Pancreas (tissue), 10 donors: ENCODE measurements around the gene FAM83F. TPM values are rescaled to one million over a fixed set of nuclear protein-coding genes. Genes with fewer than 3 reads are reported as not detected.

Experiments
- ATAC-seq, 4 donors: fragments of 200-7000 bp; cut with Tn5 transposase; one replicate each; pipeline versions ENCODE4 v1.8.0 to v1.9.1; 2020; ENCODE audit warnings: mild to moderate bottlenecking in 4 of 4, moderate library complexity in 4 of 4
- DNase-seq, 6 donors: peaks; one replicate each; pipeline ENCODE4 v3.0.0-alpha.2; 2020
- FAIRE-seq: peaks from 2 replicates; lab custom pipeline; 2012; peaks lifted over from hg19 to GRCh38; lab: Jason Lieb, UNC
- H3K27ac ChIP-seq, 4 donors: fragments of 200-600 bp; sonication (generic); 1 replicate in 3 of 4; 2 replicates in 1 of 4; pipeline versions ENCODE4 v1.5.0 to v1.8.0; 2020
- H3K27me3 ChIP-seq, 4 donors: fragments of 200-600 bp; one replicate each; pipeline ENCODE4 v1.8.0; 2021
- H3K36me3 ChIP-seq, 3 donors: fragments of 200-600 bp; sonication (generic) in 1 of 3; one replicate each; pipeline versions ENCODE4 v1.5.0 to v1.8.0; 2020 to 2021
- H3K4me1 ChIP-seq, 3 donors: fragments of 200-600 bp; one replicate each; pipeline ENCODE4 v1.8.0; 2021
- H3K4me3 ChIP-seq, 4 donors: fragments of 200-600 bp; sonication (generic) in 2 of 4; one replicate each; pipeline versions ENCODE4 v1.5.0 to v1.8.0; 2020 to 2021
- H3K9me3 ChIP-seq, 4 donors: fragments of 200-600 bp; one replicate each; pipeline ENCODE4 v1.8.0; 2021
- WGBS, 2 donors: extraction: QIAGEN DNeasy Blood & Tissue Kit; methylation state at CpG; one replicate each; pipeline ENCODE4 v1.1.7; 2013; 5-methylcytosine and 5-hydroxymethylcytosine counted together
- intact Hi-C, 3 donors: fragments of 100-400 bp; cut with DNase I; formaldehyde crosslinking; loops; one replicate each; pipeline versions ENCODE4 v1.11.1 to v1.14.2; 2022
- polyA plus RNA-seq, 2 donors: library from polyadenylated mRNA; stranded (reverse); fragments of 200-250 nt; gene quantifications; one replicate each; pipeline ENCODE4 v1.2.3, GENCODE V29; 2013
- total RNA-seq, 6 donors: library from RNA; stranded (reverse); fragmentation: NEBNext Ultra II Directional in 4 of 6; extraction: Animal tissue kit (Norgen Biotek cat#: 25700) in 4 of 6; gene quantifications; one replicate each; pipeline versions ENCODE4 v1.2.1 to v1.2.4, GENCODE V29; 2021 to 2023
- TF ChIP-seq, protein P1 (sequence below), 4 donors: fragments of 200-600 bp; sonication (generic) in 3 of 4; IDR thresholded peaks; one replicate each; pipeline versions ENCODE4 v1.5.0 to v1.8.0; 2021; ENCODE audit warnings: antibody characterized with exemption in 4 of 4
- donor health status: healthy with polysubstance abuse.
- donor health status: DM: no; HTN: no; CAD: no; lungs with moderate emphysema.
- donor health status: DM: no; HTN: no; CAD: no.
- donor health status: control.
- donor health status: control.
- donor health status: Bipolar disorder and iron deficiency.
- donor health status: DM: yes; HTN: yes; CAD: no.
- donor health status: DM: no; HTN: no; CAD: no.
- donor health status: DM: no; HTN: no; CAD: no.
- donor health status: DM: yes; HTN: yes; CAD: no.

Gene FAM83F
- total and polyA plus RNA-seq, 8 donors: 4.9 to 19.8 (median 15.5) TPM

GRCh38 chr22:40050258-40050657, 55.5 kb downstream of the FAM83F start:
- H3K36me3 ChIP-seq: no peaks in the 10 kb centered on the region
- TF ChIP-seq, protein P1, sequence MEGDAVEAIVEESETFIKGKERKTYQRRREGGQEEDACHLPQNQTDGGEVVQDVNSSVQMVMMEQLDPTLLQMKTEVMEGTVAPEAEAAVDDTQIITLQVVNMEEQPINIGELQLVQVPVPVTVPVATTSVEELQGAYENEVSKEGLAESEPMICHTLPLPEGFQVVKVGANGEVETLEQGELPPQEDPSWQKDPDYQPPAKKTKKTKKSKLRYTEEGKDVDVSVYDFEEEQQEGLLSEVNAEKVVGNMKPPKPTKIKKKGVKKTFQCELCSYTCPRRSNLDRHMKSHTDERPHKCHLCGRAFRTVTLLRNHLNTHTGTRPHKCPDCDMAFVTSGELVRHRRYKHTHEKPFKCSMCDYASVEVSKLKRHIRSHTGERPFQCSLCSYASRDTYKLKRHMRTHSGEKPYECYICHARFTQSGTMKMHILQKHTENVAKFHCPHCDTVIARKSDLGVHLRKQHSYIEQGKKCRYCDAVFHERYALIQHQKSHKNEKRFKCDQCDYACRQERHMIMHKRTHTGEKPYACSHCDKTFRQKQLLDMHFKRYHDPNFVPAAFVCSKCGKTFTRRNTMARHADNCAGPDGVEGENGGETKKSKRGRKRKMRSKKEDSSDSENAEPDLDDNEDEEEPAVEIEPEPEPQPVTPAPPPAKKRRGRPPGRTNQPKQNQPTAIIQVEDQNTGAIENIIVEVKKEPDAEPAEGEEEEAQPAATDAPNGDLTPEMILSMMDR (IDR thresholded peaks at IDR 0.05): no peak
- intact Hi-C loops: no loop called here
- H3K4me3 ChIP-seq: no peak overlapping the region
- no peaks in the 10 kb centered on the region for H3K9me3 ChIP-seq
- H3K27me3 ChIP-seq: no peaks in the 10 kb centered on the region
- DNase-seq: no peak
- WGBS, 2 donors: 82% methylated on average over 3 of the region's 3 CpGs
- H3K27ac ChIP-seq: no peak overlapping the region
- FAIRE-seq: no peak
- peaks cover 0 to 8% (median 0%) of the 10 kb centered on the region in 3 donors for H3K4me1 ChIP-seq
- no peak for ATAC-seq

- WGBS, 2 donors: 29 to 39% methylated on average over 3 of the region's 3 CpGs
These were observed 56.6 kb downstream of the FAM83F start for GRCh38 chr22:40051322-40051721.

DNA sequence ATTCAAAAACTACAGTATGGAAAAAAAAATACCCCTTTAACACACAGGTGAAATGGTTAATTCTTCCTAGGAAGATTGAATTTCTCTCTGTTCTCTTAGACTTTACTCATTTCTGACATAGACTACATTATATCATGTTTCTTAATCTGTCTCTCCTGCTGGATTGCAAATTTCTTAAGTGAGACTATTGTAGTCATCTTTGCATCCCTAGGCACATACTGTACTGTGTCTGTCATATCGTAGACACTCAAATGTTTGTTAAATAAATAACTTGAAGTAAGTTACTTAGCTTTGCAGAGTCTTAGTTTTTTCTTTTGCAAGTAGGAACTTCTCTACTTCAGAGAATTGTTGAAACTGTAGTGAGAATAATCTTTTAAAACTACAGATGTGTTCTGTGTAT, 58.7 kb downstream of the FAM83F start:
- Histone ChIP-seq H3K27ac (no peak overlapping the region), H3K27me3 (no peaks in the 10 kb centered on the region), H3K4me3 (no peak overlapping the region), H3K9me3 (no peaks in the 10 kb centered on the region), H3K36me3 (no peaks in the 10 kb centered on the region), H3K4me1 (peaks cover 3 to 15% (median 9%) of the 10 kb centered on the region in 3 donors)
- intact Hi-C loops: no loop called here
- ATAC-seq: no peak
- TF ChIP-seq, protein P1 (IDR thresholded peaks at IDR 0.05): no peak
- no peak for DNase-seq
- WGBS, 2 donors: 45 to 50% methylated on average over 1 of the region's 1 CpG
- no peak for FAIRE-seq

More at GRCh38 chr22:40051322-40051721, 56.6 kb downstream of the FAM83F start:
- DNase-seq: no peak
- Histone ChIP-seq H3K36me3 (no peaks in the 10 kb centered on the region), H3K4me1 (peaks cover 0 to 8% (median 0%) of the 10 kb centered on the region in 3 donors), H3K9me3 (no peaks in the 10 kb centered on the region), H3K27me3 (no peaks in the 10 kb centered on the region), H3K27ac (no peak overlapping the region), H3K4me3 (no peak overlapping the region)
- TF ChIP-seq, protein P1 (IDR thresholded peaks at IDR 0.05): no peak
- FAIRE-seq: no peak
- intact Hi-C loops: no loop called here
- ATAC-seq: no peak

GRCh38 chr22:40054486-40054885, 59.7 kb downstream of the FAM83F start:
- DNase-seq (no peak), ATAC-seq (no peak), FAIRE-seq (no peak)
- intact Hi-C loops: no loop called here
- Histone ChIP-seq H3K9me3 (no peaks in the 10 kb centered on the region), H3K4me1 (peaks cover 13 to 24% (median 15%) of the 10 kb centered on the region in 3 donors), H3K27ac (no peak overlapping the region), H3K27me3 (no peaks in the 10 kb centered on the region), H3K36me3 (no peaks in the 10 kb centered on the region), H3K4me3 (no peak overlapping the region)
- WGBS, 2 donors: 99 to 100% methylated on average over 2 of the region's 2 CpGs
- TF ChIP-seq, protein P1 (IDR thresholded peaks at IDR 0.05): no peak

- ATAC-seq (peak in 3 of 4 donors; percentile 42 to 74 (median 53)), FAIRE-seq (no peak), DNase-seq (no peak)
- Histone ChIP-seq H3K36me3 (no peaks in the 10 kb centered on the region), H3K27me3 (no peaks in the 10 kb centered on the region), H3K4me1 (peaks cover 14 to 24% (median 16%) of the 10 kb centered on the region in 3 donors), H3K4me3 (no peak overlapping the region), H3K9me3 (no peaks in the 10 kb centered on the region), H3K27ac (no peak overlapping the region)
- intact Hi-C loops: no loop called here
- TF ChIP-seq, protein P1 (IDR thresholded peaks at IDR 0.05): no peak
- 85 to 89% methylated on average over 8 of the region's 8 CpGs for WGBS, 2 donors
These were observed 60.6 kb downstream of the FAM83F start for GRCh38 chr22:40055143-40055883.
